HEK293T (cell line): ENCODE results near the gene HACD2.

Experiments used
- CTCF ChIA-PET: fragments of 350-600 bp; formaldehyde crosslinking; extraction: SDS; loops from one replicate; lab custom pipeline; 2021; ENCODE audit warnings: antibody characterized with exemption, inconsistent platforms; lab: Yijun Ruan, JAX
- POLR2A ChIA-PET: fragments of 350-600 bp; formaldehyde crosslinking; extraction: SDS; loops from one replicate; lab custom pipeline; 2020; ENCODE audit warnings: antibody characterized with exemption, inconsistent platforms; lab: Yijun Ruan, JAX
- DNase-seq: peaks from one replicate; pipeline ENCODE4 v3.0.0; 2012; ENCODE audit warnings: mixed read lengths; ENCODE audit errors: extremely low spot score
- ARNT ChIP-seq: fragments of 450-650 bp; IDR thresholded peaks from 2 replicates; pipeline ENCODE4 v1.6.1; 2017; ENCODE audit warnings: mild to moderate bottlenecking
- BHLHE40 ChIP-seq: fragments of 450-650 bp; IDR thresholded peaks from 2 replicates; pipeline ENCODE4 v1.6.1; 2016; ENCODE audit warnings: mild to moderate bottlenecking, moderate library complexity, borderline replicate concordance
- CTBP1 ChIP-seq: fragments of 450-650 bp; IDR thresholded peaks from 2 replicates; pipeline ENCODE4 v1.6.1; 2016; ENCODE audit warnings: borderline replicate concordance
- ELF4 ChIP-seq: fragments of 450-650 bp; IDR thresholded peaks from 2 replicates; pipeline ENCODE4 v1.6.1; 2017; ENCODE audit warnings: antibody characterized with exemption
- FOXA1 ChIP-seq: fragments of 450-650 bp; IDR thresholded peaks from 2 replicates; pipeline ENCODE4 v1.6.1; 2016; ENCODE audit warnings: mild to moderate bottlenecking
- FOXK2 ChIP-seq: fragments of 450-650 bp; IDR thresholded peaks from 2 replicates; pipeline ENCODE4 v1.6.1; 2016; ENCODE audit warnings: mild to moderate bottlenecking
- FOXM1 ChIP-seq: fragments of 450-650 bp; IDR thresholded peaks from 2 replicates; pipeline ENCODE4 v1.6.1; 2017; ENCODE audit warnings: mild to moderate bottlenecking, borderline replicate concordance
- HDGF ChIP-seq: fragments of 450-650 bp; IDR thresholded peaks from 2 replicates; pipeline ENCODE4 v1.6.1; 2017; ENCODE audit warnings: antibody characterized with exemption, borderline replicate concordance
- L3MBTL2 ChIP-seq: fragments of 450-650 bp; conservative IDR thresholded peaks from 2 replicates; pipeline ENCODE4 v1.6.1; 2016; ENCODE audit warnings: mild to moderate bottlenecking
- LEF1 ChIP-seq: fragments of 450-650 bp; IDR thresholded peaks from 2 replicates; pipeline ENCODE4 v1.6.1; 2017; ENCODE audit warnings: mild to moderate bottlenecking, borderline replicate concordance
- NFRKB ChIP-seq: fragments of 450-650 bp; IDR thresholded peaks from 2 replicates; pipeline ENCODE4 v1.6.1; 2016; ENCODE audit warnings: mild to moderate bottlenecking, moderate library complexity
- SP1 ChIP-seq: fragments of 450-650 bp; IDR thresholded peaks from 2 replicates; pipeline ENCODE4 v1.6.1; 2017
- SUZ12 ChIP-seq: fragments of 450-650 bp; IDR thresholded peaks from 2 replicates; pipeline ENCODE4 v1.6.1; 2016; ENCODE audit warnings: mild to moderate bottlenecking
- TARDBP ChIP-seq: fragments of 450-650 bp; IDR thresholded peaks from 2 replicates; pipeline ENCODE4 v1.6.1; 2016
- ZNF384 ChIP-seq: fragments of 450-650 bp; IDR thresholded peaks from 2 replicates; pipeline ENCODE4 v1.6.1; 2016
- TF ChIP-seq, protein P1 (sequence below): fragments of 450-650 bp; IDR thresholded peaks from 2 replicates; pipeline ENCODE4 v1.6.1; 2016

Gene HACD2

DNA sequence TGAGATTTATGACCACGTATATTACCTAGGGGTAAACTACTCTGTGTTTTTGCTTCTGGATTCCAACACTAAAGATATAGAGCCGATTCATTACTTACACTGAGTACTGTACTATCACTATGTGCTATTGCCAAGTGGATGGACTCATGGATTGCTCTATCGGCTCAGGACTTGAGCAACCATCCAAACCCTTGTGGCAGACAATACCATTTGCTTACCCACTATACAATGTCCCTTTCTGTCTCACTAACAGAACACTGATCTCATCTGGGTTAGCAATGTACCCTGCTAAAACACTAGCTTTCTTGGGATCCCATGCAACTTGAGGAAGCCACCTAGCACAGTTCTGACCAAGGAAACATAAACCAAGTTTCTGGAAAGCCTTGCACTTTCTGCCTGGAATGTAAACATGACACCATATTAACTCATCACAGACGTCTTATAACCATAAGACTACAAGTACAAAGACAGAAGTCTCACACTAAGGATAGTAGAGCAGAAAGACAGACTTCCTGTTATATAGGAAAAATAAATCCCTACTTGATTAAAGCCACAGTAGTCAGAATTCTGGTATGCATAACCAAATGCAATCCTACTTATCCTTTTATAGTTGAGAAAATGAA lies 38.6 kb downstream of the HACD2 start:
- CTCF ChIA-PET = interaction anchor here (0.6 kb wide), 1 partner anchor 14 kb away, joined by 3 read pairs; no protein-coding TSS in a partner anchor
- POLR2A ChIA-PET = no interaction called here
- TF ChIP-seq SUZ12 (no peak), SP1 (no peak), HDGF (no peak), FOXA1 (no peak), NFRKB (no peak), BHLHE40 (no peak), ARNT (no peak), CTBP1 (no peak)
- TF ChIP-seq, protein P1, sequence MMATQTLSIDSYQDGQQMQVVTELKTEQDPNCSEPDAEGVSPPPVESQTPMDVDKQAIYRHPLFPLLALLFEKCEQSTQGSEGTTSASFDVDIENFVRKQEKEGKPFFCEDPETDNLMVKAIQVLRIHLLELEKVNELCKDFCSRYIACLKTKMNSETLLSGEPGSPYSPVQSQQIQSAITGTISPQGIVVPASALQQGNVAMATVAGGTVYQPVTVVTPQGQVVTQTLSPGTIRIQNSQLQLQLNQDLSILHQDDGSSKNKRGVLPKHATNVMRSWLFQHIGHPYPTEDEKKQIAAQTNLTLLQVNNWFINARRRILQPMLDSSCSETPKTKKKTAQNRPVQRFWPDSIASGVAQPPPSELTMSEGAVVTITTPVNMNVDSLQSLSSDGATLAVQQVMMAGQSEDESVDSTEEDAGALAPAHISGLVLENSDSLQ = no peak
- DNase-seq = no peak

DNA sequence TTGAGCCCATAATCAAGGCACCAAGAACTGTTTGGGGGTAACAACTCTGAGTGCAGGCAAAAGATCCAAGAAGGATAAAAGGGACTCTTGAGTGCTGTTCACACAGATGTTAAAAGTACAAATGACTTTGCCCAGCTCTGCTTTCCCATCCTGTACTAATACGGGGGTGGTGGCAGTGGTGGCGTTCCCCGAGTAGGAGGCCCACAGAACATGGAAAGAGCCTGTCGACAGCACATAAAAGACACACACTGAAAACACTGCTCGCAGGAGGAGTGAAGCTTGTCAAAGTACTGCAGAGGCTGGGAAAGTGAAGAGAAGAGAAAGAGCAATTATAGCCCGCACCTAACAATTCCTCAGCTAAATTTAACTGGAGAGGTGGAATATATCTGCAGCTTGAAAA lies 40.9 kb downstream of the HACD2 start:
- DNase-seq = no peak
- TF ChIP-seq FOXK2 (no peak), ZNF384 (no peak), NFRKB (no peak), L3MBTL2 (no peak), BHLHE40 (no peak), CTBP1 (no peak), ELF4 (no peak), FOXA1 (no peak), SUZ12 (no peak), LEF1 (no peak), ARNT (no peak), FOXM1 (no peak), TARDBP (no peak)
- TF ChIP-seq, protein P1 = no peak
- CTCF ChIA-PET = interaction anchor here (0.6 to 1.4 kb wide), 2 partner anchors 15 to 1173 kb away, joined by 4 to 6 read pairs; no protein-coding TSS in a partner anchor
- POLR2A ChIA-PET = no interaction called here

DNA sequence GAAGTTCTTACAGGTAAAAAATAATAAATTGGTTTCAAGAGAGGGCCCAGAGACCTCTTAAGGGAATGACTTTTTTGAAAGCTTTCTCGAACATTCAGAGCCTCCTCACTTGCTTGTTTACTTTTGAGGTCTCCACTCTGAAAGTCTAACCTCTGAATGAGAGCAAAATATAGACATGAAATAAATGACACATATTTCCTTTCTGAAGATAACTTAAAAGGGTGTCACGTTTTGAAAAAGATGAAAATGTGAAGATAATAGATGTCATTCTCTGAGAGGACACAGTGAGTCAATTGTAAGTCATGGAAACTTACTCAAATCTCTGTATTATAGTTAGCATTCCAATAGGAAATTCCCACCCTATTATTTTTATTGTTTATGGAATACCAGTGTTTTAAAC lies 44.6 kb downstream of the HACD2 start:
- no peak for DNase-seq
- CTCF ChIA-PET = no interaction called here

DNA sequence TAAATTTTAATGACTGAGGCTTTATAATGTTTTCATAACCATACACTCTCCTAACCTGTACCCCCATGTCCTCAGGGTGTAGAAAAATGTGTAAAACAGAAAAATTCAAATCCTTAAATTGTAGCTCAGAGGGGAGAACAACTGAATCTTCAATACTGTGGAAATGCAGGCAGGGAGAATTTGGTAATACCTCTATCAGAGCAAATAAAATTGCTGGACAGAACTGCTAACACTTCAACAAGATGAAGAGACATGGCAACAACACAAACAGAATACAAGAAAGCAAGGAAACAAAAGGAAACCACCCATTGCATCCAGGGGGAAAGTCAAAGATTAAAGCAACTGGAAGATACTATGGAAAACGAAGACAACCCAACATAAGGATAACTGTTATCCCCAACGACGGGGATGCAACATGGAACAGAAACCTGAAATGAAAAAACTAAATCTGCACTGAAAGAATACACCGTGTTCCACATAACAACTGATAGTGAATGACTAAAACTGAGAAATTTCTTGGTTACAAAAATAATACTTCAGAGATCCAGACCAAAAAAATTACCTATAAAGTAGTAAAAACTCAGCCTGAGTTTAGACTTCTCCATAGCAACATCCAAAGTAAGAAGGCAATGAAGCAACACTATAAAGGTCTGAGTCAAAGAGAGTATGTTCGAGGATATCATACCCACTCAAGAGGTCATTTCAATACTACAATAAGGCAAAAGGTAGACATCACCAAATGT lies 48.5 kb downstream of the HACD2 start:
- POLR2A ChIA-PET = no interaction called here
- DNase-seq = no peak
- CTCF ChIA-PET = no interaction called here
- no peak for TF ChIP-seq FOXM1

More for the DNA sequence above, 44.6 kb downstream of the HACD2 start:
- POLR2A ChIA-PET = no interaction called here
- no peak for TF ChIP-seq FOXA1
- no peak for TF ChIP-seq HDGF
- no peak for TF ChIP-seq NFRKB
- TF ChIP-seq L3MBTL2 = no peak
- TF ChIP-seq BHLHE40 = no peak
- no peak for TF ChIP-seq ARNT
- TF ChIP-seq ZNF384 = no peak
- TF ChIP-seq FOXM1 = no peak
- no peak for TF ChIP-seq LEF1
- TF ChIP-seq SUZ12 = no peak
- TF ChIP-seq ELF4 = no peak
- TF ChIP-seq, protein P1 = no peak
- TF ChIP-seq CTBP1 = no peak
- TF ChIP-seq TARDBP = no peak
- TF ChIP-seq SP1 = no peak
- no peak for TF ChIP-seq FOXK2

DNA sequence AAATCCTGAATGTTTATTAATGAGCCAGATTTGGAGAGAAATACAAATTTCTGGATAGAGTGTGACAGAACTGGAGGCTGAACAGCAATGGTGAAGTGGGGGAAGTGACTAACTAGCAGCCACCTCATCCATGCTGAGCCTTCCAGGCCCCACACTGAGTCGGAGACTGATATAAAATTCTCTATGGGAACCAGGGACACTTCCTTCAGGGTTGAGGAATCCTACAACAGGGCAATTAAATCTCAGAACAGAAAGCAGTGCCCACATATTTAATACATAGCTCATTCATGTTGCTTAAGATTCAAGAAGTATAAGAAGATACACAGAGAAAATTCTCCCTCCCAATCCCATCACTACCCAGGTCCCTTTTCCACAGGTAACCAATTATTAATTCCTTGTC lies 49.3 kb downstream of the HACD2 start:
- DNase-seq = no peak
- POLR2A ChIA-PET = no interaction called here
- CTCF ChIA-PET = interaction anchor here (0.6 kb wide), 1 partner anchor 69 kb away, joined by 3 read pairs; no protein-coding TSS in a partner anchor
- TF ChIP-seq LEF1 (no peak), FOXA1 (no peak), TARDBP (no peak), ZNF384 (no peak), ARNT (no peak)
- TF ChIP-seq, protein P1 = no peak

DNA sequence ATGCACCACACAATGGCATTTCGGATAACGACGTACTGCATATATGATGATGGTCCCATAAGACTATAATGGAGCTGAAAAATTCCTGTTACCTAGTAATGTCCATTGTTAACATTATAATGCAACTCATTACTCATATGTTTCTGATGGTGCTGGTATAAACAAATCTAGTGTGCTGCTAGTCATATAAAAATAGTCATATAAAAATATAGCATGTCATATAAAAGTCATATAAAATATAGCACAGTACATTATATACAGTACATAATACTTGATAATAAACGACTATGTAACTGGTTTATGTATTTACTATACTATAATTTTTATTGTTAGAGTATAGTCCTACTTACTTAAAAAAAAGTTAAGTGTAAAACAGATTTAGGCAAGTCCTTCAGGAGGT lies 50.6 kb downstream of the HACD2 start:
- ChIA-PET CTCF (interaction anchor here (1.3 kb wide), 1 partner anchor 18 kb away, joined by 6 read pairs; no protein-coding TSS in a partner anchor), POLR2A (no interaction called here)
- DNase-seq = no peak
- TF ChIP-seq ZNF384 = no peak
- no peak for TF ChIP-seq NFRKB
- TF ChIP-seq L3MBTL2 = no peak
- no peak for TF ChIP-seq TARDBP
- no peak for TF ChIP-seq SUZ12
- TF ChIP-seq, protein P1 = no peak
- TF ChIP-seq ELF4 = no peak
- TF ChIP-seq FOXK2 = no peak
- TF ChIP-seq FOXM1 = no peak
- TF ChIP-seq SP1 = no peak
- no peak for TF ChIP-seq FOXA1
- TF ChIP-seq ARNT = no peak
- no peak for TF ChIP-seq LEF1
- TF ChIP-seq BHLHE40 = no peak
- TF ChIP-seq HDGF = no peak
- no peak for TF ChIP-seq CTBP1
